ENCODE data around the gene TIE1. TPM values are rescaled to one million over a fixed set of nuclear protein-coding genes. Genes with fewer than 3 reads are reported as not detected.

TIE1 gene
- total and polyA plus RNA-seq, 12 donors: 5.0 to 49.8 (median 27.0) TPM

- TF ChIP-seq POLR2A (IDR thresholded peaks at IDR 0.05) (no peak), CTCF (IDR thresholded peaks at IDR 0.05) (no peak)
- intact Hi-C loops (cut with DNase I): no loop called here
- Histone ChIP-seq H3K9me3 (replicated peaks in 1 of 3) (no peaks in the 10 kb centered on the region), H3K4me1 (replicated peaks in 1 of 2) (peaks cover 0 to 9% of the 10 kb centered on the region in 2 donors), H3K27me3 (no peaks in the 10 kb centered on the region), H3K4me3 (no peak overlapping the region), H3K36me3 (replicated peaks in 1 of 2) (no peaks in the 10 kb centered on the region), H3K27ac (no peak overlapping the region)
- DNase-seq: no peak
- 74 to 86% (median 81%) methylated on average over 7 of the region's 7 CpGs for WGBS, 4 donors
These were observed 24.1 kb upstream of the TIE1 start for GRCh38 chr1:43276673-43277072.

- WGBS, 4 donors: 90 to 93% (median 91%) methylated on average over 4 to 7 of the region's 7 CpGs
- Histone ChIP-seq H3K4me1 (replicated peaks in 1 of 2) (peaks cover 0 to 9% of the 10 kb centered on the region in 2 donors), H3K36me3 (replicated peaks in 1 of 2) (no peaks in the 10 kb centered on the region), H3K27ac (no peak overlapping the region), H3K4me3 (no peak overlapping the region), H3K27me3 (no peaks in the 10 kb centered on the region), H3K9me3 (replicated peaks in 1 of 3) (no peaks in the 10 kb centered on the region)
- DNase-seq: no peak
- TF ChIP-seq POLR2A (IDR thresholded peaks at IDR 0.05) (no peak), CTCF (IDR thresholded peaks at IDR 0.05) (no peak)
- intact Hi-C loops (cut with DNase I): no loop called here
These were observed 23.5 kb upstream of the TIE1 start for GRCh38 chr1:43277116-43277876.

- Histone ChIP-seq H3K9me3 (replicated peaks in 1 of 3) (no peaks in the 10 kb centered on the region), H3K27ac (no peak overlapping the region), H3K4me1 (replicated peaks in 1 of 2) (peaks cover 0 to 7% of the 10 kb centered on the region in 2 donors), H3K27me3 (no peaks in the 10 kb centered on the region), H3K4me3 (no peak overlapping the region), H3K36me3 (replicated peaks in 1 of 2) (no peaks in the 10 kb centered on the region)
- DNase-seq: no peak
- 84 to 95% (median 93%) methylated on average over 5 of the region's 5 CpGs for WGBS, 4 donors
- intact Hi-C loops (cut with DNase I): no loop called here
- no peak for TF ChIP-seq POLR2A (IDR thresholded peaks at IDR 0.05)
- TF ChIP-seq CTCF (IDR thresholded peaks at IDR 0.05): no peak
These were observed 21.6 kb upstream of the TIE1 start for GRCh38 chr1:43279161-43279560.

GRCh38 chr1:43279666-43280065 lies 21.1 kb upstream of the TIE1 start:
- 89 to 98% (median 95%) methylated on average over 2 to 6 of the region's 6 CpGs for WGBS, 4 donors
- DNase-seq: no peak
- H3K4me1 ChIP-seq (replicated peaks in 1 of 2): peaks cover 0 to 2% of the 10 kb centered on the region in 2 donors
- H3K4me3 ChIP-seq: no peak overlapping the region
- no peaks in the 10 kb centered on the region for H3K9me3 ChIP-seq (replicated peaks in 1 of 3)
- no peak overlapping the region for H3K27ac ChIP-seq
- intact Hi-C loops (cut with DNase I): no loop called here
- TF ChIP-seq POLR2A (IDR thresholded peaks at IDR 0.05): no peak
- no peak for TF ChIP-seq CTCF (IDR thresholded peaks at IDR 0.05)
- no peaks in the 10 kb centered on the region for H3K36me3 ChIP-seq (replicated peaks in 1 of 2)
- no peaks in the 10 kb centered on the region for H3K27me3 ChIP-seq
